Measurements from ENCODE around the gene TMEM45A.

The TMEM45A gene

DNA sequence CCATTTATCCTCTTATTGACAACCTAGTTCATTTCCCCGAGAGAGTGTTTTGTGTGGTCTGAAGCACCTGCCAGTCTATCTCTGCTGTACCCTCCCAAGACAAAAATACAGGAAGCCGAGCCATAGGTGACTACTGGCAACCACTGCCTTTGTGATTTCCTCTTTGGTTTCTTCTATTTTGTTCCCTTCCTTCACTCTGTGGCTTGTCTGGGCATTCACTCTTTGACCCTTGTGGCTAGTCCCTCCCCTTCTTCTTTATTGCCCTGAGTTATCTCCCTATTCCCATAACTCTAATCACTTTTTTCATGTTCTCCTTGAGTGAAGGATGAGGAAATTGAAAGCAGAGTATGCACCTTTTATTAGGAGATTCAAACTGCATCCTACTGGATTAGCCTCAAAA lies 116.9 kb downstream of the TMEM45A start, which contains the start of gene ADGRG7:
Gene ADGRG7 (plus strand): TSS at position 297 of the 400 bp plus-strand sequence. CDS start 256 bp downstream, outside the sequence.
- Histone ChIP-seq H3K36me3 (replicated peaks) (no peaks in the 10 kb centered on the region), H3K27me3 (replicated peaks) (no peaks in the 10 kb centered on the region), H3K27ac (no peak within 1 kb of the TSS), H3K4me3 (ENCODE audit: low read depth, low read length) (no peak within 1 kb of the TSS)
- DNase-seq = no peak
- TF ChIP-seq, protein P1, sequence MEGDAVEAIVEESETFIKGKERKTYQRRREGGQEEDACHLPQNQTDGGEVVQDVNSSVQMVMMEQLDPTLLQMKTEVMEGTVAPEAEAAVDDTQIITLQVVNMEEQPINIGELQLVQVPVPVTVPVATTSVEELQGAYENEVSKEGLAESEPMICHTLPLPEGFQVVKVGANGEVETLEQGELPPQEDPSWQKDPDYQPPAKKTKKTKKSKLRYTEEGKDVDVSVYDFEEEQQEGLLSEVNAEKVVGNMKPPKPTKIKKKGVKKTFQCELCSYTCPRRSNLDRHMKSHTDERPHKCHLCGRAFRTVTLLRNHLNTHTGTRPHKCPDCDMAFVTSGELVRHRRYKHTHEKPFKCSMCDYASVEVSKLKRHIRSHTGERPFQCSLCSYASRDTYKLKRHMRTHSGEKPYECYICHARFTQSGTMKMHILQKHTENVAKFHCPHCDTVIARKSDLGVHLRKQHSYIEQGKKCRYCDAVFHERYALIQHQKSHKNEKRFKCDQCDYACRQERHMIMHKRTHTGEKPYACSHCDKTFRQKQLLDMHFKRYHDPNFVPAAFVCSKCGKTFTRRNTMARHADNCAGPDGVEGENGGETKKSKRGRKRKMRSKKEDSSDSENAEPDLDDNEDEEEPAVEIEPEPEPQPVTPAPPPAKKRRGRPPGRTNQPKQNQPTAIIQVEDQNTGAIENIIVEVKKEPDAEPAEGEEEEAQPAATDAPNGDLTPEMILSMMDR (IDR thresholded peaks at IDR 0.05; ENCODE audit: low read depth, low read length, missing control alignments) = no peak
- in situ Hi-C loops (cut with HindIII; ENCODE audit: low pct_ligation_motif_present, low sequenced_read_pairs) = no loop called here

- in situ Hi-C loops (cut with HindIII; ENCODE audit: low pct_ligation_motif_present, low sequenced_read_pairs) = no loop called here
- DNase-seq = no peak
- H3K4me3 ChIP-seq (ENCODE audit: low read depth, low read length) = no peak overlapping the region
- no peak overlapping the region for H3K27ac ChIP-seq
- H3K36me3 ChIP-seq (replicated peaks) = no peaks in the 10 kb centered on the region
- H3K27me3 ChIP-seq (replicated peaks) = no peaks in the 10 kb centered on the region
- TF ChIP-seq, protein P1 (IDR thresholded peaks at IDR 0.05; ENCODE audit: low read depth, low read length, missing control alignments) = no peak
Observed at GRCh38 chr3:100609963-100610362, 117.5 kb downstream of the TMEM45A start.

DNA sequence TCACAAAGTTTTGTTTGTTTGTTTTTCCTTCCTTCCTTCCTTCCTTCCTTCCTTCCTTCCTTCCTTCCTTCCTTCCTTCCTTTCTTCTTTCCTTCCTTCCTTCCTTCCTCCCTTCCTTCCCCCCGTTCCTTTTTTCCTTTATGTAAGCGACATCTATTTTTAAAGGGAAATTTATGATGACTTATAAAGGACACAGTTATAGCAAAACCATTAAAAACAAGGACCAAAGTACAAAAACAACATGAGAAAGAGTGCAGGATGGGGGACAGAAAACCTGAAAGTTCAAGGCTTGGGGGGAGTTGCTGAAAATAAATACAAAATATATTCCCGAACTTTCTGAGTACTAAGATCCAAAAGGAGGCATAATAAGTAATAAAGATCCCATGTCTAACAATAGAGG lies 118.8 kb downstream of the TMEM45A start:
- H3K4me3 ChIP-seq (ENCODE audit: low read depth, low read length) = no peak overlapping the region
- TF ChIP-seq, protein P1 (IDR thresholded peaks at IDR 0.05; ENCODE audit: low read depth, low read length, missing control alignments) = no peak
- in situ Hi-C loops (cut with HindIII; ENCODE audit: low pct_ligation_motif_present, low sequenced_read_pairs) = no loop called here
- H3K27me3 ChIP-seq (replicated peaks) = no peaks in the 10 kb centered on the region
- no peak overlapping the region for H3K27ac ChIP-seq
- no peaks in the 10 kb centered on the region for H3K36me3 ChIP-seq (replicated peaks)
- DNase-seq = no peak

GRCh38 chr3:100613721-100614390 lies 121.4 kb downstream of the TMEM45A start:
- H3K4me3 ChIP-seq (ENCODE audit: low read depth, low read length) = no peak overlapping the region
- H3K36me3 ChIP-seq (replicated peaks) = no peaks in the 10 kb centered on the region
- TF ChIP-seq, protein P1 (IDR thresholded peaks at IDR 0.05; ENCODE audit: low read depth, low read length, missing control alignments) = no peak
- DNase-seq = no peak
- H3K27ac ChIP-seq = no peak overlapping the region
- in situ Hi-C loops (cut with HindIII; ENCODE audit: low pct_ligation_motif_present, low sequenced_read_pairs) = no loop called here
- H3K27me3 ChIP-seq (replicated peaks) = no peaks in the 10 kb centered on the region

- DNase-seq = no peak
- no peak overlapping the region for H3K4me3 ChIP-seq (ENCODE audit: low read depth, low read length)
- H3K36me3 ChIP-seq (replicated peaks) = no peaks in the 10 kb centered on the region
Observed at GRCh38 chr3:100614941-100615340, 122.5 kb downstream of the TMEM45A start.

More at GRCh38 chr3:100614941-100615340, 122.5 kb downstream of the TMEM45A start:
- Histone ChIP-seq H3K27ac (no peak overlapping the region), H3K27me3 (replicated peaks) (no peaks in the 10 kb centered on the region)
- in situ Hi-C loops (cut with HindIII; ENCODE audit: low pct_ligation_motif_present, low sequenced_read_pairs) = no loop called here
- TF ChIP-seq, protein P1 (IDR thresholded peaks at IDR 0.05; ENCODE audit: low read depth, low read length, missing control alignments) = no peak

Data from brain microvascular endothelial cell (primary cell).